Naive thymus-derived CD8-positive, alpha-beta T cell (primary cell): Measurements from ENCODE around the gene MYO1G. TPM values are rescaled to one million over a fixed set of nuclear protein-coding genes. Genes with fewer than 3 reads are reported as not detected.
"Not testable (repeated sequence)": the region's sequence is repeated elsewhere in the genome, so short reads cannot be mapped to it uniquely, and the experiment has no call there.

ENCODE experiments used
- ATAC-seq, 2 donors: fragments of 150-1000 bp; cut with Tn5 transposase in 1 of 2; sonication (Bioruptor Pico), chemical (Tn5 transposase) in 1 of 2; 1 replicate in 1 of 2; 2 replicates in 1 of 2; pipeline ENCODE4 v1.10.0; 2021; ENCODE audit warnings: mild to moderate bottlenecking in 2 of 2, moderate library complexity in 2 of 2
- POLR2A ChIA-PET: fragments of 350-600 bp; sonication (Branson Sonifier 250); formaldehyde crosslinking; loops from one replicate; lab custom pipeline; 2021; ENCODE audit warnings: antibody characterized with exemption; lab: Charles Lee
- DNase-seq, 10 donors: peaks; one replicate each; pipeline versions ENCODE4 v3.0.0 to v3.0.0-alpha.2; 2020 to 2022
- H3K27ac Mint-ChIP-seq, 10 donors: one replicate each; pipeline ENCODE4 v1.8.0; 2020 to 2022; ENCODE audit warnings: mild to moderate bottlenecking in 10 of 10, mixed read lengths in 10 of 10, moderate library complexity in 4 of 10, inconsistent platforms in 1 of 10
- H3K27me3 Mint-ChIP-seq, 5 donors: one replicate each; pipeline ENCODE4 v1.8.0; 2021 to 2022; ENCODE audit warnings: mixed read lengths in 5 of 5
- H3K36me3 Mint-ChIP-seq, 3 donors: one replicate each; pipeline ENCODE4 v1.8.0; 2020 to 2022; ENCODE audit warnings: mixed read lengths in 3 of 3, mild to moderate bottlenecking in 2 of 3, inconsistent platforms in 1 of 3
- H3K4me1 Mint-ChIP-seq, 4 donors: one replicate each; pipeline ENCODE4 v1.8.0; 2021 to 2022; ENCODE audit warnings: mixed read lengths in 4 of 4
- H3K4me3 Mint-ChIP-seq, 10 donors: one replicate each; pipeline ENCODE4 v1.8.0; 2020 to 2022; ENCODE audit warnings: mild to moderate bottlenecking in 10 of 10, mixed read lengths in 10 of 10, moderate library complexity in 6 of 10, inconsistent platforms in 1 of 10
- H3K9me3 Mint-ChIP-seq, 9 donors: one replicate each; pipeline ENCODE4 v1.8.0; 2020 to 2022; ENCODE audit warnings: mixed read lengths in 9 of 9, mild to moderate bottlenecking in 3 of 9, inconsistent platforms in 1 of 9, moderate library complexity in 1 of 9
- polyA plus RNA-seq, 3 donors: library from polyadenylated mRNA; unstranded; fragments of 300-500 nt; fragmentation: Illumina TruSeq; gene quantifications; one replicate each; pipeline ENCODE4 v1.2.3, GENCODE V29; 2021
- total RNA-seq, 8 experiments: library from RNA in 2 of 8; stranded (reverse) in 2 of 8; gene quantifications; one replicate each; pipeline ENCODE4 v1.2.3 and lab custom pipeline; 2021 to 2026

Gene MYO1G
- total RNA-seq (10 to 100 TPM; 44.4 to 44.5 TPM), polyA plus RNA-seq (100 to 1,000 TPM in 1 of 3 donors, 10 to 100 TPM in 2; 60.0 to 106 (median 73.8) TPM), total RNA-seq (lab: John Stamatoyannopoulos, UW) (50.8 to 228 (median 183) reads per million in 6 experiments)

DNA sequence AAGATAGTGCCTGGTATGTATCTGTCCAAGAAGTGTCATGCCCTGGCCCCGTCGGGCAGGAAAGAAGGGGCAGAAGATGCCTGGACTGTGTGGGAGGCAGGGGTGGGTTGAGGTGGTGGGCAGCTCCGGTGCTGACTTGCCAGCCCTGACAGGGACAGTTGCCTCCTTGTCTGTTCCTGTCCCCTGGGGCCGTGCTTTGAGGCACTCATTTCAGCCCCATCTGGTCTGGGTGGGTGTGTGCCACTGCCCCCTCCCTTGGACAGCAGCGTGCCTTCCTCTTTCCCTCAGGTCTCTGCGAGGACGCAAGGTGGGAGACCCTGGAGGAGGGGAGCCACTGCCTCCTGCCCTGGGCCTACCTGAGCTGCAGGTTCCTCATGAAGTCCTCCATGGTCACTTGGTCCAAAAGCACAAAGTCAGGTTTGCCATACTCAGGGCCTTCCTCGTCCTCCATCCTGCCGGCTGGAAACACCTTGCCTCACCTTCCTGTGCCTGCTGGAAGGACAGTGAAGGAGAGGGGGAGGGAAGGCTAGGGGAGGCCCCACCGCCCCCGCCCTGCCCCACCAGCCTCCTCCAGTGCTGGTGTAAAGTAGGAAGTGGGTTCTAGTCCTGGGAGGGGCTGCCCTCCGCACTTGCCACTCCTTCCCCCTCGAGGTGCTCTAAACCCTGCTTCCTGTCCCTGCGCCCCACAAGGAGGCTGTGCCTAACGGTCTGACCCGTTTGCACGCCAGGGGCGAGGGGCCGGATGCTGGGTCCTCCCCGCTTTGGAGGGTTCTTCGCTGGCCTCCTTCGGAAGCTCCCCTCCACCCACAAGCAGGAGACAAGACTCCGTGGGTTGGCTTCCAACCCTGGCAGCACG is at the start of gene MYO1G:
Gene MYO1G, minus strand, starts transcription at position 505 of the 856 bp plus-strand sequence. Its CDS starts 54 bp downstream, at position 451.
- H3K27ac Mint-ChIP-seq, result peak within 1 kb of the TSS; percentile 89 to 98 (median 96)

DNA sequence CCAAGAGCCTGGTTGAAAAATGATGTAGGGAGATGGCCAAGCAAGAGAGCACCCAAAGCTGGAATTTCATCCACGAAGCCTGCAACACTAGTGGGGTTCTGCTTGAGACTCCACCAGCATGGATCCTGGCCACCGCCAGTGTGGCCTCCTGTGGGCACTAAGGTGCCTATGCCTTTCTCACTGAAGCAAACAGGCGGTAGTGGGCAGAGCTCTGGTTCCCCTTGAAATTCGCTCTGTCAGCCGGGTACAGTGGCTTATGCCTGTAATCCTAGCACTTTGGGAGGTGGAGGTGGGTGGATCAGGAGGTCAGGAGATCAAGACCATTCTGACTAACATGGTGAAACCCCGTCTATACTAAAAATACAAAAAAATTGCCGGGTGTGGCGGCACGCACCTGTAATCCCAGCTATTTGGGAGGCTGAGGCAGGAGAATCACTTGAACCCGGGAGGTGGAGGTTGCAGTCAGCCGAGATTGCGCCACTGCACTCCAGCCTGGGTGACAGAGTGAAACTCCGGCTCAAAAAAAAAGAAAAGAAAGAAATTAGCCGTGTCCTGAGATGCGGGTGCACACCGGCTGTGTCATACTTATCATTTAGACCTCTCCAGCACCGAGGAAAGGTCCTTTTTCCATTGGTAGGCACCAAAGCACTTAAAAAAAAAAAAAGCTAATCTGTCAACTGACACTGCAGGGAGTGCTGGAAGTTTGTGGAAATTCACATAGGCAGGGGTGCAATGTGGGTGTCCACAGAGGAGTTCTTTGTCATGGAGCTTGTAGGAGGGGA is 49.5 kb upstream of the MYO1G start:
- ATAC-seq (peak; percentile 30 to 41), DNase-seq (peak in 2 of 10 donors; percentile 11 to 14)
- Mint-ChIP-seq H3K4me1 (peaks cover 27 to 82% (median 69%) of the 10 kb centered on the region in 4 donors), H3K27ac (peak overlapping the region; percentile 89 to 99 (median 92)), H3K4me3 (peak overlapping the region; percentile 88 to 97 (median 93)), H3K27me3 (no peaks in the 10 kb centered on the region), H3K9me3 (no peaks in the 10 kb centered on the region), H3K36me3 (peaks cover 5 to 27% (median 6%) of the 10 kb centered on the region in 3 donors)
- POLR2A ChIA-PET, result interaction anchor here (0.6 to 17.7 kb wide), 22 partner anchors 8 to 399 kb away, joined by 3 to 314 read pairs (median 6); partner anchors contain the start of genes CCM2, H2AZ2, MYO1G and PURB

More for the DNA sequence above, at the start of gene MYO1G:
- peaks cover 27 to 87% (median 79%) of the 10 kb centered on the region in 4 donors for H3K4me1 Mint-ChIP-seq
- no peaks in the 10 kb centered on the region for H3K27me3 Mint-ChIP-seq
- DNase-seq, result peak; percentile 60 to 95 (median 86)
- no peaks in the 10 kb centered on the region for H3K9me3 Mint-ChIP-seq
- H3K4me3 Mint-ChIP-seq, result peak within 1 kb of the TSS; percentile 90 to 99 (median 94)
- H3K36me3 Mint-ChIP-seq, result peaks cover 0 to 49% (median 6%) of the 10 kb centered on the region in 3 donors
- ATAC-seq, result peak; percentile 81 to 85
- POLR2A ChIA-PET, result interaction anchor here (0.5 to 10.5 kb wide), 19 partner anchors 10 to 489 kb away, joined by 3 to 207 read pairs (median 4); partner anchors contain the start of genes CCM2, DDX56, NUDCD3 and PURB

DNA sequence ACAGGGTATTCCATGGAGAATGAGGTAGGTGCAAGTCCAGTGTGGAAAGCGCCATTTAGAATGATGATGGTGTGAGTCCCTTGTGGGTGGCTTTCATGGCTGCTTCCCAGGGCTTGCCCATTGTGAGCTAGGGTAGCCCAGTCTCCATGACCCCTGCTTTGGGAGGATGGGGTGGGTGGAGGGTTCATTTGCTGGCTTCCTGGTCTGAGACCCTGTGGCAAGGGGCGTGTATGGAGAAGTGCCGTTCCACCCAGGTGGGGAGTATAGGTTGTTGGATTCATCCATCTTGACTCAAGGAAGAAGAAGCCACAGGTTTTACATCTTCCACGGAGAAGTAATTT is 48.9 kb upstream of the MYO1G start:
- H3K36me3 Mint-ChIP-seq, result peaks cover 5 to 21% (median 6%) of the 10 kb centered on the region in 3 donors
- H3K4me1 Mint-ChIP-seq, result peaks cover 24 to 77% (median 65%) of the 10 kb centered on the region in 4 donors
- H3K4me3 Mint-ChIP-seq, result peak overlapping the region; percentile 88 to 97 (median 93)
- DNase-seq (no peak), ATAC-seq (peak; percentile 6 to 26)
- no peaks in the 10 kb centered on the region for H3K9me3 Mint-ChIP-seq
- no peaks in the 10 kb centered on the region for H3K27me3 Mint-ChIP-seq
- H3K27ac Mint-ChIP-seq, result peak overlapping the region; percentile 89 to 99 (median 92)
- POLR2A ChIA-PET, result interaction anchor here (0.6 to 17.7 kb wide), 24 partner anchors 8 to 453 kb away, joined by 3 to 314 read pairs (median 6); partner anchors contain the start of genes CCM2, H2AZ2, MYO1G and PURB

DNA sequence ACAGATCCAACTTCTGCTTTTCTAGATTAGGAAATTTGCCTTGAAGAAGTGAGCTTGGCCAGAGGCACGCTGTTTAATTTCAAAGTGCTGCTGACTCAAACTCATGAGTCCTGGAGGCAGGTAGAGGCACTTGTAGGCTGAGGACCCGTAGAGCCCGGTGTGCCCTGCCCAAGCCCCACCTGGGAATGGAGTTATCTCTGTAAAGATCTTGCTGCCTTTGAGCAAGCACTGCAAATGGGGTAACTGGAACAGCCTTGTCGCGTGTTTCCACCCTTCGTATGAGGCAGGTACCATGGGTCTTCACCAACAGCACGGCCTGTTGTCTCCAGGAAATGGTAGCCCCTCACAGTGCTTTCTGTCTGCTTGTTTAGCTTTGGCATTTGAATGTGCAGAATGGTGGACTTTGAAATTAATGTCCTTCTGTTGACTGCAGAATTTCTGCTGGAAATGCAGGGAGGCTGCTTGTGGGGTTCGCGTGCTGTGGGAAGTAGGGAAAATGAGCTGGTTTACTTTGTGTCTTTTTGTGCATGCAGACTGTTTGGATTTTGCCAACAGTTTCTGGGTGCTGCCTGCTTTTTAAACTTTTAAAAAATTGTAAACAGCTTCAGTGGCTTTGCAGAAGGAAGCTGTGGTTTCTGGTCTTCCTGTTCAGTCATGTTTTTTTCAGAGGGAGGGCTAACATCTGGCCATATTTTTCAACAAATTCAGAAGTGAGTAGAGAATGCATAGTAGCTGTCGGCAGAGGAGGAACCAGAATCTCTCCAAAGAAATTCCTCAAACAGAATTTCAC is 48.4 kb upstream of the MYO1G start:
- Mint-ChIP-seq H3K27ac (peak overlapping the region; percentile 89 to 99 (median 92)), H3K9me3 (no peaks in the 10 kb centered on the region), H3K4me3 (peak overlapping the region; percentile 88 to 97 (median 93)), H3K4me1 (peaks cover 21 to 72% (median 60%) of the 10 kb centered on the region in 4 donors), H3K36me3 (peaks cover 5 to 16% (median 6%) of the 10 kb centered on the region in 3 donors), H3K27me3 (no peaks in the 10 kb centered on the region)
- POLR2A ChIA-PET, result interaction anchor here (0.6 to 17.7 kb wide), 25 partner anchors 9 to 453 kb away, joined by 3 to 314 read pairs (median 6); partner anchors contain the start of genes CCM2, H2AZ2, MYO1G and PURB
- ATAC-seq (peak; percentile 64 to 66), DNase-seq (peak in 9 of 10 donors; percentile 12 to 78 (median 44))

DNA sequence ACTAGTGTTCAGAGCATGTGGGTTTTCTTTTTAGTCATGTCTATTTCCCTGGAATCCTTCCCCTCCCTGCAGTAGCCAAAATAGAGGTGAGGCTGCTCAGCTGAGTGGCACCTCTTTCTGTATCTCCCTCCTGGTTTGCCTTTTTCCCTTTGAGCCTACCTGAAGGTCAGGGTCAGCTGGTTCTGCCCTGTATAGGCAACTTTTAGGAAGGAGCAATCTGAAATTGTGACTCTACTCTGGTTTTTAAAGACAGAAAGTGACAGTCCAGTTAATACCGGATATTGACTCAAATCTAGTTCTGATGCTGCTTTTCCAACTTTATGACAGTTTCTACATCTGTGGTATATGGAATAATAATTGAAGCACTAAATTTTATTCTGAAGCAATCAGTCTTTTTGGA is 47.2 kb upstream of the MYO1G start:
- peaks cover 5 to 9% (median 6%) of the 10 kb centered on the region in 3 donors for H3K36me3 Mint-ChIP-seq
- peak overlapping the region in 9 of 10 donors; percentile 37 to 77 (median 50) for H3K4me3 Mint-ChIP-seq

DNA sequence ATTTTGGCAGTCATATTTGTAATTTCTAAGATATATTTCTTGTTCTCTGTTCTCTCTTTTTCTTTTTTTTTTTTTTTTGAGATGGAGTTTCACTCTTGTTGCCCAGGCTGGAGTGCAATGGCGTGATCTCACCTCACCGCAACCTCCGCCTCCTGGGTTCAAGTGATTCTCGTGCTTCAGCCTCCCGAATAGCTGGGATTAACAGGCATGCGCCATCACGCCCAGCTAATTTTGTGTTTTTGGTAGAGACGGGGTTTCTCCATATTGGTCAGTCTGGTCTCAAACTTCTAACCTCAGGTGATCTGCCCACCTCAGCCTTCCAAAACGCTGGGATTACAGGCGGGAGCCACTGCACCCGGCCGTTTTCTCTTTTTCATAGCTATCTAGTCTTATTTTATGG is 46.7 kb upstream of the MYO1G start:
- POLR2A ChIA-PET, result interaction anchor here (0.7 to 17.7 kb wide), 6 partner anchors 11 to 140 kb away, joined by 3 to 314 read pairs (median 10); partner anchors contain the start of genes CCM2 and TBRG4
- H3K27ac Mint-ChIP-seq, result peak overlapping the region; percentile 56 to 97 (median 88)
- not testable (repeated sequence) for DNase-seq, ATAC-seq, H3K36me3 Mint-ChIP-seq, H3K9me3 Mint-ChIP-seq, H3K27me3 Mint-ChIP-seq
- peaks cover 27 to 72% (median 61%) of the 10 kb centered on the region in 4 donors for H3K4me1 Mint-ChIP-seq
- peak overlapping the region in 8 of 10 donors; percentile 40 to 77 (median 50) for H3K4me3 Mint-ChIP-seq

More for the DNA sequence above, 47.2 kb upstream of the MYO1G start:
- DNase-seq, result no peak
- H3K27me3 Mint-ChIP-seq, result no peaks in the 10 kb centered on the region
- peak overlapping the region; percentile 56 to 97 (median 88) for H3K27ac Mint-ChIP-seq
- POLR2A ChIA-PET, result interaction anchor here (0.8 to 17.7 kb wide), 6 partner anchors 10 to 140 kb away, joined by 3 to 314 read pairs (median 37); partner anchors contain the start of genes CCM2 and MYO1G
- H3K4me1 Mint-ChIP-seq, result peaks cover 25 to 69% (median 61%) of the 10 kb centered on the region in 4 donors
- no peaks in the 10 kb centered on the region for H3K9me3 Mint-ChIP-seq
- no peak for ATAC-seq

DNA sequence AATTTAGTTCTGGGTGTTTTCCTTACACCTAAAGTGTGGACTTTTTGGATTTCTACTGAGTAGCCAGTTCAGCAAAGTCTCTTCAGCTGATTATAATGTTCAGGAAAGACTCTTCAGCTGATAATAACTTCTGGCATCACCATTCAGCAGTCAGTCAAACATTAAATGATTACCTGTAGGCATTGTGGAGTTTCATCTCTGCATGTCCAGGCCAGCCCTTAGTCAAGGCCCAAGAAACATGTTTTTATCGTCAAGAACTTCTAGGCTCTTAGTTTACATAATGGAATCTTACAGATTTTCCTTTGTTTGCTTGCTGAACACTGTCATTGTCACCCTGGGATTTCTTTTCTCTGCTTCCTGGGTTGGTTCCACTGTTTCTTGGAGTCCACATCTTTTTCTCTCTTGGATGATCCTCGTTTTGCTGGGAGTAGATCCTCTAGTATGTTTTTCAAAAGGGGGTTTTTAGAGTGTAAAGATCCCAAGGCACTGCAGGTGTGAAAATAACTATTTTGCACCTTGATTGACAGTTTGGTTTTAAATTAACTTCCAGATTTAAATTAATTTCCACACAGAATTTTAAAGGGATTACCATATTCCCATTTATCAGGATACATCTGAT is 45.4 kb upstream of the MYO1G start:
- Mint-ChIP-seq H3K4me3 (no peak overlapping the region), H3K27ac (peak overlapping the region in 9 of 10 donors; percentile 7 to 97 (median 72)), H3K36me3 (peaks cover 5 to 13% (median 7%) of the 10 kb centered on the region in 3 donors), H3K4me1 (peaks cover 27 to 65% (median 54%) of the 10 kb centered on the region in 4 donors), H3K27me3 (no peaks in the 10 kb centered on the region), H3K9me3 (no peaks in the 10 kb centered on the region)
- POLR2A ChIA-PET, result interaction anchor here (0.6 to 17.7 kb wide), 3 partner anchors 24 to 87 kb away, joined by 3 to 314 read pairs (median 4); partner anchors contain the start of genes CCM2 and TBRG4
- ATAC-seq (no peak), DNase-seq (no peak)

DNA sequence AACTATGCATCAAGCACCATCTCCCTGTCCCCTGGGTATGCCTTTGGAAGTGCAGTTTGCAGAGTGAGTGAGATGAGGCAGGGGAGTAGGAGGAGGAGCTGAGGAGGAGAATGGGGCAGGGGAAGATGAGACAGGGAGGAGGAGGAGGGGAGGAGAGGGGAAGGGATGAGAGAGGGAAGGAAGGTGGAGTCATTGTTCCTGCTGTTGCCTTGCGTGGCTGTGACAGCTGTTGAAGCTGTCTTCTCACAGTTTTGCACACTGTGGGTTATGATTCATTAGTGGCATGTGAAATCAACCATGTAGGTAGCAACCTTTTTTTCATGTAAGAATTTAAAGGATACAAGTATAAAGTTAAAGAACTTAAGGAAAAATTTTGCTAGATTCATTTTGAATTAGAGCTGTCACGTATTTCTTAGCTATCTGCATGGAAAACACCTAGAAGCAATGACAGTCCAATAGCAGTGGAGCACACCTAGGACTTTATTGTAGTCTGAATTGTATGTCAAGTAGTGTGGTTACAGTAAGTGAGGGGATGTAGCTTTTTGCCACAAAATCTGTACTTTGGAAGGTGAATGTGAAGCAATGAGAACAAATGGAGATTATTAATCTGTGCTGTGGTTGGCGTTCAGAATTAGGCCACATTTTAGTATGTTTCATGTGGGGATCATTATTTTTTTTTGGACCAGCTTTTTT is 42.9 kb upstream of the MYO1G start:
- POLR2A ChIA-PET, result interaction anchor here (0.7 to 17.7 kb wide), 8 partner anchors 8 to 136 kb away, joined by 3 to 314 read pairs (median 4); partner anchors contain the start of genes CCM2, MYO1G and TBRG4
- DNase-seq (no peak), ATAC-seq (peak; percentile 54 to 61)
- peaks cover 23 to 50% (median 42%) of the 10 kb centered on the region in 4 donors for H3K4me1 Mint-ChIP-seq
- H3K4me3 Mint-ChIP-seq, result peak overlapping the region in 6 of 10 donors; percentile 1 to 54 (median 18)
- no peaks in the 10 kb centered on the region for H3K27me3 Mint-ChIP-seq
- H3K9me3 Mint-ChIP-seq, result no peaks in the 10 kb centered on the region
- H3K36me3 Mint-ChIP-seq, result peaks cover 0 to 18% (median 5%) of the 10 kb centered on the region in 3 donors
- peak overlapping the region; percentile 1 to 92 (median 74) for H3K27ac Mint-ChIP-seq

DNA sequence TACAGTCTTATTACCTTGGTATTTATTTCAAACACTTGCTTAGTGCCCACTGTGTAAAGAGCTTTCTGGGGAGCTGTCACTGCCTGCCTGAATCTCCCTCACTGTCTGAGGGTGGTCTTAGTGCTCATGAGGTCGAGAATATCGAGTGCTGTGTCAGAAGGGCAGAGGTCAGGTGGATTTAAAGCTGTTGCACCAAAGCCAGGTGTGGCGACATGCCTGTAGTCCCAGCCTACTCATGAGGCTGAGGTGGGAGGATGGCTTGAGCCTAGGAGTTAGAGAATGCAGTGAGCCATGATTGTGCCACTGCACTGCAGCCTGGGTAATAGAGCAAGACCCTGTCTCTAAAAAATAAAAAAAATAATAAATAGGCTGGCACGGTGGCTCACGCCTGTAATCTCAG is 42.1 kb upstream of the MYO1G start:
- Mint-ChIP-seq H3K36me3 (peaks cover 0 to 18% (median 6%) of the 10 kb centered on the region in 3 donors), H3K27ac (peak overlapping the region in 4 of 10 donors; percentile 56 to 84 (median 66)), H3K9me3 (no peaks in the 10 kb centered on the region), H3K27me3 (no peaks in the 10 kb centered on the region), H3K4me1 (peaks cover 23 to 46% (median 37%) of the 10 kb centered on the region in 4 donors), H3K4me3 (peak overlapping the region in 1 of 10 donors; percentile 51)
- ATAC-seq, result no peak
- no peak for DNase-seq
- POLR2A ChIA-PET, result interaction anchor here (0.6 to 17.7 kb wide), 4 partner anchors 11 to 90 kb away, joined by 3 to 314 read pairs (median 4); partner anchors contain the start of genes CCM2 and MYO1G

DNA sequence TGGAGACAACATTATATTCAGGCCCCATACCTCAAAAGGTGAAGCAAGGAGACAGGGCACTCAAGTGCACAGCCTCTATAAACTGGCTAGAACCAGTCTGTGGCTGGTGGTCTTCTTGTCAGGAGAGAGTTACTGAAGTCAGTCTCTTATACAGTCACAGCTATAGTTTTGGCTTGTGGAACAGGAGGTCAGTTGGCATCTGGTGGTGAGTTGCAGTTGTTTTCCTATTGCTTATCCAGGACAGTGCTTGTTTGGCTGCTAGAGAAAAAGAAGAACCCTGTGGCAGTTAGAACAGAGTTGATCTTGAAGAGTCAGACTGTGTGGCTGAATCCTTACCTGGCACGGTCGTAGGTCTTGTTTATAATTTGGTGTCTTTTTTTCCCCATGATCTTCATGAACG is 38.4 kb upstream of the MYO1G start:
- peak overlapping the region in 7 of 10 donors; percentile 48 to 81 (median 54) for H3K27ac Mint-ChIP-seq
- POLR2A ChIA-PET, result interaction anchor here (0.9 kb wide), 1 partner anchor 10 kb away, joined by 5 read pairs; no protein-coding TSS in a partner anchor
- H3K36me3 Mint-ChIP-seq, result peaks cover 0 to 30% (median 14%) of the 10 kb centered on the region in 3 donors
- no peak for DNase-seq
- no peak for ATAC-seq
- peaks cover 29 to 41% (median 39%) of the 10 kb centered on the region in 4 donors for H3K4me1 Mint-ChIP-seq
- H3K4me3 Mint-ChIP-seq, result no peak overlapping the region
- H3K9me3 Mint-ChIP-seq, result no peaks in the 10 kb centered on the region
- H3K27me3 Mint-ChIP-seq, result no peaks in the 10 kb centered on the region
